B cell (primary cell): ENCODE data around the gene DNAJB12. TPM values are rescaled to one million over a fixed set of nuclear protein-coding genes. Genes with fewer than 3 reads are reported as not detected.

Experiments
- ATAC-seq: fragments of 200-7000 bp; cut with Tn5 transposase; one replicate; pipeline ENCODE4 v1.10.0; 2021; ENCODE audit warnings: low read depth, mild to moderate bottlenecking, moderate number of reproducible peaks, moderate library complexity
- CTCF ChIA-PET: fragments of 350-600 bp; sonication (Branson Sonifier 250); formaldehyde crosslinking; loops from one replicate; lab custom pipeline; 2021; ENCODE audit warnings: antibody characterized with exemption, inconsistent platforms; lab: Charles Lee
- POLR2A ChIA-PET: fragments of 350-600 bp; sonication (Branson Sonifier 250); formaldehyde crosslinking; loops from one replicate; lab custom pipeline; 2021; ENCODE audit warnings: antibody characterized with exemption; lab: Charles Lee
- DNase-seq: peaks from one replicate; pipeline ENCODE4 v3.0.0; 2013
- H2AFZ ChIP-seq: 2 replicates; pipeline ENCODE4 v1.6.1; 2012; ENCODE audit warnings: mild to moderate bottlenecking, low read depth, low read length; ENCODE audit not compliant: insufficient read depth, poor library complexity, severe bottlenecking
- H3K27ac ChIP-seq, 2 donors: 1 replicate in 1 of 2; 2 replicates in 1 of 2; pipeline ENCODE4 v1.5.1; 2012 to 2013; ENCODE audit warnings: low read length in 2 of 2, mild to moderate bottlenecking in 2 of 2, moderate library complexity in 1 of 2
- H3K27me3 ChIP-seq, 4 experiments: fragments of 200-600 bp in 1 of 4; sonication (generic) in 1 of 4; replicated peaks in 1 of 4; 1 replicate in 2 of 4; 2 replicates in 2 of 4; pipeline versions ENCODE4 v1.6.1 to v1.7.0; 2013 to 2016; ENCODE audit warnings: low read length in 3 of 4, mild to moderate bottlenecking in 2 of 4, mixed read lengths in 1 of 4, moderate library complexity in 1 of 4; ENCODE audit not compliant: insufficient read depth in 4 of 4, control insufficient read depth in 3 of 4; ENCODE audit errors: control extremely low read depth in 1 of 4
- H3K36me3 ChIP-seq, 2 experiments: replicated peaks in 1 of 2; 1 replicate in 1 of 2; 2 replicates in 1 of 2; pipeline versions ENCODE4 v1.6.1 to v1.7.1; 2013; ENCODE audit warnings: low read length in 1 of 2; ENCODE audit not compliant: insufficient read depth in 2 of 2, control insufficient read depth in 1 of 2; ENCODE audit errors: control extremely low read depth in 1 of 2, extremely low read depth in 1 of 2
- H3K4me1 ChIP-seq, 2 donors: fragments of 200-600 bp in 1 of 2; sonication (generic) in 1 of 2; 1 replicate in 1 of 2; 2 replicates in 1 of 2; pipeline versions ENCODE4 v1.5.1 to v1.6.1; 2013 to 2017; ENCODE audit warnings: low read length in 2 of 2; ENCODE audit not compliant: control insufficient read depth in 2 of 2, insufficient read depth in 2 of 2
- H3K4me2 ChIP-seq: replicated peaks from 2 replicates; pipeline ENCODE3; 2012; ENCODE audit warnings: mild to moderate bottlenecking, low read depth, low read length; ENCODE audit not compliant: poor library complexity, severe bottlenecking
- H3K4me3 ChIP-seq, 5 experiments: fragments of 200-600 bp in 1 of 5; sonication (generic) in 1 of 5; 1 replicate in 3 of 5; 2 replicates in 2 of 5; pipeline versions ENCODE4 v1.5.1 to v1.7.0; 2011 to 2016; ENCODE audit warnings: low read length in 4 of 5, mild to moderate bottlenecking in 4 of 5, low read depth in 2 of 5, control low read depth in 1 of 5, moderate library complexity in 1 of 5; ENCODE audit not compliant: insufficient read depth in 1 of 5; ENCODE audit errors: control extremely low read depth in 1 of 5, extremely low read depth in 1 of 5
- H3K79me2 ChIP-seq: fragments of 200-600 bp; sonication (generic); one replicate; pipeline ENCODE4 v1.6.0; 2016; ENCODE audit warnings: low read length; ENCODE audit not compliant: control insufficient read depth, insufficient read depth
- H3K9ac ChIP-seq: fragments of 200-600 bp; sonication (generic); 2 replicates; pipeline ENCODE4 v1.6.1; 2017; ENCODE audit warnings: mild to moderate bottlenecking, low read length, moderate library complexity
- H3K9me3 ChIP-seq, 3 donors: one replicate each; pipeline versions ENCODE4 v1.6.1 to v1.7.1; 2013; ENCODE audit warnings: low read length in 2 of 3; ENCODE audit not compliant: control insufficient read depth in 2 of 3, insufficient read depth in 1 of 3; ENCODE audit errors: control extremely low read depth in 1 of 3
- H4K20me1 ChIP-seq: 2 replicates; pipeline ENCODE4 v1.6.0; 2012; ENCODE audit warnings: mild to moderate bottlenecking, low read length; ENCODE audit not compliant: insufficient read depth, control insufficient read depth, poor library complexity, severe bottlenecking
- H3K27ac Mint-ChIP-seq: one replicate; pipeline ENCODE4 v1.8.0; 2021; ENCODE audit warnings: mixed read lengths
- H3K27me3 Mint-ChIP-seq: one replicate; pipeline ENCODE4 v1.8.0; 2021; ENCODE audit warnings: mixed read lengths
- H3K4me1 Mint-ChIP-seq: one replicate; pipeline ENCODE4 v1.8.0; 2021; ENCODE audit warnings: mixed read lengths
- H3K4me3 Mint-ChIP-seq: one replicate; pipeline ENCODE4 v1.8.0; 2021; ENCODE audit warnings: mixed read lengths
- H3K9me3 Mint-ChIP-seq: one replicate; pipeline ENCODE4 v1.8.0; 2022; ENCODE audit warnings: mixed read lengths; ENCODE audit not compliant: insufficient read depth
- EZH2 ChIP-seq: IDR thresholded peaks from 2 replicates; pipeline ENCODE4 v1.6.1; 2012; ENCODE audit warnings: borderline replicate concordance, low read depth, mild to moderate bottlenecking, moderate library complexity, low read length; ENCODE audit not compliant: insufficient read depth, poor library complexity, severe bottlenecking
- WGBS: methylation state at CpG from one replicate; pipeline ENCODE4 v1.1.5; 2013; ENCODE audit warnings: missing lambda C conversion rate; ENCODE audit not compliant: insufficient coverage; 5-methylcytosine and 5-hydroxymethylcytosine counted together
- intact Hi-C: fragments of 100-400 bp; cut with micrococcal nuclease; formaldehyde crosslinking; loops from one replicate; pipeline ENCODE4 v1.10.0; 2022
- polyA plus RNA-seq: library from polyadenylated mRNA; depleted of rRNA; stranded (reverse); fragments of >200 nt; gene quantifications from 2 replicates; pipeline ENCODE4 v1.2.3, GENCODE V29; 2012
- total RNA-seq, 2 donors: library from RNA; stranded (reverse); fragments of 120-200 nt in 1 of 2; gene quantifications; 1 replicate in 1 of 2; 2 replicates in 1 of 2; pipeline versions ENCODE4 v1.2.3 to v1.2.4, GENCODE V29; 2013 to 2022
- TF ChIP-seq, protein P1 (sequence below): fragments of 200-600 bp; IDR thresholded peaks from one replicate; pipeline ENCODE4 v1.8.0; 2022; ENCODE audit warnings: antibody characterized with exemption, mild to moderate bottlenecking

DNAJB12 gene
- total and polyA plus RNA-seq, 2 donors (not counting 1 experiment from before 2014, with no cell fraction given), result 16.1 to 42.3 TPM

GRCh38 chr10:72353028-72353964 is 1.4 kb downstream of the DNAJB12 start:
- Mint-ChIP-seq H3K27ac (peak overlapping the region; percentile 99), H3K4me1 (peaks cover 39% of the 10 kb centered on the region), H3K4me3 (peak overlapping the region; percentile 99), H3K9me3 (no peaks in the 10 kb centered on the region), H3K27me3 (no peaks in the 10 kb centered on the region)
- H3K4me2 ChIP-seq, result peak overlapping the region; percentile 99
- H2AFZ ChIP-seq, result peak overlapping the region; percentile 92
- no peak for TF ChIP-seq EZH2
- TF ChIP-seq, protein P1, sequence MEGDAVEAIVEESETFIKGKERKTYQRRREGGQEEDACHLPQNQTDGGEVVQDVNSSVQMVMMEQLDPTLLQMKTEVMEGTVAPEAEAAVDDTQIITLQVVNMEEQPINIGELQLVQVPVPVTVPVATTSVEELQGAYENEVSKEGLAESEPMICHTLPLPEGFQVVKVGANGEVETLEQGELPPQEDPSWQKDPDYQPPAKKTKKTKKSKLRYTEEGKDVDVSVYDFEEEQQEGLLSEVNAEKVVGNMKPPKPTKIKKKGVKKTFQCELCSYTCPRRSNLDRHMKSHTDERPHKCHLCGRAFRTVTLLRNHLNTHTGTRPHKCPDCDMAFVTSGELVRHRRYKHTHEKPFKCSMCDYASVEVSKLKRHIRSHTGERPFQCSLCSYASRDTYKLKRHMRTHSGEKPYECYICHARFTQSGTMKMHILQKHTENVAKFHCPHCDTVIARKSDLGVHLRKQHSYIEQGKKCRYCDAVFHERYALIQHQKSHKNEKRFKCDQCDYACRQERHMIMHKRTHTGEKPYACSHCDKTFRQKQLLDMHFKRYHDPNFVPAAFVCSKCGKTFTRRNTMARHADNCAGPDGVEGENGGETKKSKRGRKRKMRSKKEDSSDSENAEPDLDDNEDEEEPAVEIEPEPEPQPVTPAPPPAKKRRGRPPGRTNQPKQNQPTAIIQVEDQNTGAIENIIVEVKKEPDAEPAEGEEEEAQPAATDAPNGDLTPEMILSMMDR, result no peak
- no peaks in the 10 kb centered on the region for H3K9me3 ChIP-seq
- peak overlapping the region; percentile 65 to 98 (median 97) for H3K4me3 ChIP-seq
- DNase-seq, result no peak
- no peak for ATAC-seq
- peaks cover 15 to 17% of the 10 kb centered on the region in 2 donors for H3K4me1 ChIP-seq
- peak overlapping the region; percentile 90 to 97 for H3K27ac ChIP-seq
- ChIA-PET CTCF (interaction anchor here (1.4 to 2.0 kb wide), 2 partner anchors 8 to 11 kb away, joined by 6 read pairs; no protein-coding TSS in a partner anchor), POLR2A (interaction anchor here (0.6 to 1.0 kb wide), 2 partner anchors 9 to 475 kb away, joined by 4 to 6 read pairs; no protein-coding TSS in a partner anchor)
- H3K36me3 ChIP-seq, result peaks cover 4 to 13% of the 10 kb centered on the region in 2 experiments
- H3K79me2 ChIP-seq, result peaks cover 61% of the 10 kb centered on the region
- intact Hi-C loops, result loop anchor here (10.0 kb wide), 1 partner anchor 892 kb away; the partner anchor contains the start of gene DNAJC9
- peak overlapping the region; percentile 96 for H3K9ac ChIP-seq
- peaks cover 24% of the 10 kb centered on the region for H4K20me1 ChIP-seq
- H3K27me3 ChIP-seq, result no peaks in the 10 kb centered on the region
- WGBS, result 55% methylated on average over 8 of the region's 18 CpGs
